ENCODE measurements around the gene ZBTB43.
"Not testable (repeated sequence)": the region's sequence is repeated elsewhere in the genome, so short reads cannot be mapped to it uniquely, and the experiment has no call there.

The ZBTB43 gene

GRCh38 chr9:126782053-126782388, 22.8 kb upstream of the ZBTB43 start:
- H3K9me2 ChIP-seq (replicated peaks; ENCODE audit: low read depth, low read length) = no peaks in the 10 kb centered on the region
- H2AFZ ChIP-seq (ENCODE audit: low read length) = 0 out of 2 replicates have a peak overlapping the region, but pooled peaks have one; percentile 72
- peaks cover 3% of the 10 kb centered on the region for H3K4me1 ChIP-seq (ENCODE audit: insufficient read depth, low read length, poor library complexity, severe bottlenecking)
- no peak overlapping the region for H3K4me2 ChIP-seq (ENCODE audit: low read depth, low read length, poor library complexity, severe bottlenecking)
- no peaks in the 10 kb centered on the region for H4K20me1 ChIP-seq (ENCODE audit: insufficient read depth, low read length, poor library complexity, severe bottlenecking)
- H3K27me3 ChIP-seq (ENCODE audit: insufficient read depth, low read length, poor library complexity, severe bottlenecking) = no peaks in the 10 kb centered on the region
- no peak overlapping the region for H3K4me3 ChIP-seq (ENCODE audit: low read length, poor library complexity, severe bottlenecking)
- TF ChIP-seq EZH2phosphoT487 (IDR thresholded peaks at IDR 0.05; ENCODE audit: borderline replicate concordance) = no peak
- no peak for TF ChIP-seq CTCF (conservative IDR thresholded peaks at IDR 0.05; ENCODE audit: low read length)
- H3F3A ChIP-seq (ENCODE audit: low read depth) = no peaks in the 10 kb centered on the region
- no peak overlapping the region for H3K9ac ChIP-seq (ENCODE audit: low read depth, low read length, poor library complexity, severe bottlenecking)
- H3K36me3 ChIP-seq (ENCODE audit: insufficient read depth, low read length) = no peaks in the 10 kb centered on the region
- no peaks in the 10 kb centered on the region for H3K9me3 ChIP-seq (ENCODE audit: insufficient read depth, low read depth, low read length)
- H3K79me2 ChIP-seq (ENCODE audit: insufficient read depth, low read length) = no peaks in the 10 kb centered on the region

- Histone ChIP-seq H3K9me3 (ENCODE audit: insufficient read depth, low read depth, low read length) (no peaks in the 10 kb centered on the region), H3K27me3 (ENCODE audit: insufficient read depth, low read length, poor library complexity, severe bottlenecking) (no peaks in the 10 kb centered on the region), H3F3A (ENCODE audit: low read depth) (no peaks in the 10 kb centered on the region), H3K79me2 (ENCODE audit: insufficient read depth, low read length) (no peaks in the 10 kb centered on the region), H3K9me2 (replicated peaks; ENCODE audit: low read depth, low read length) (no peaks in the 10 kb centered on the region), H4K20me1 (ENCODE audit: insufficient read depth, low read length, poor library complexity, severe bottlenecking) (no peaks in the 10 kb centered on the region), H3K4me2 (ENCODE audit: low read depth, low read length, poor library complexity, severe bottlenecking) (no peak overlapping the region), H3K36me3 (ENCODE audit: insufficient read depth, low read length) (no peaks in the 10 kb centered on the region), H3K9ac (ENCODE audit: low read depth, low read length, poor library complexity, severe bottlenecking) (no peak overlapping the region), H3K4me1 (ENCODE audit: insufficient read depth, low read length, poor library complexity, severe bottlenecking) (peaks cover 3% of the 10 kb centered on the region), H3K4me3 (ENCODE audit: low read length, poor library complexity, severe bottlenecking) (no peak overlapping the region), H2AFZ (ENCODE audit: low read length) (no peak overlapping the region)
- TF ChIP-seq EZH2phosphoT487 (IDR thresholded peaks at IDR 0.05; ENCODE audit: borderline replicate concordance) (no peak), CTCF (conservative IDR thresholded peaks at IDR 0.05; ENCODE audit: low read length) (no peak)
Measured at GRCh38 chr9:126783949-126784348, 20.9 kb upstream of the ZBTB43 start.

- Histone ChIP-seq H3F3A (ENCODE audit: low read depth) (no peaks in the 10 kb centered on the region), H3K9ac (ENCODE audit: low read depth, low read length, poor library complexity, severe bottlenecking) (no peak overlapping the region), H2AFZ (ENCODE audit: low read length) (no peak overlapping the region), H3K9me2 (replicated peaks; ENCODE audit: low read depth, low read length) (no peaks in the 10 kb centered on the region), H3K4me3 (ENCODE audit: low read length, poor library complexity, severe bottlenecking) (no peak overlapping the region), H4K20me1 (ENCODE audit: insufficient read depth, low read length, poor library complexity, severe bottlenecking) (no peaks in the 10 kb centered on the region), H3K36me3 (ENCODE audit: insufficient read depth, low read length) (no peaks in the 10 kb centered on the region), H3K4me2 (ENCODE audit: low read depth, low read length, poor library complexity, severe bottlenecking) (no peak overlapping the region), H3K27me3 (ENCODE audit: insufficient read depth, low read length, poor library complexity, severe bottlenecking) (no peaks in the 10 kb centered on the region), H3K79me2 (ENCODE audit: insufficient read depth, low read length) (no peaks in the 10 kb centered on the region), H3K4me1 (ENCODE audit: insufficient read depth, low read length, poor library complexity, severe bottlenecking) (peaks cover 3% of the 10 kb centered on the region), H3K9me3 (ENCODE audit: insufficient read depth, low read depth, low read length) (no peaks in the 10 kb centered on the region)
- no peak for TF ChIP-seq CTCF (conservative IDR thresholded peaks at IDR 0.05; ENCODE audit: low read length)
- TF ChIP-seq EZH2phosphoT487 (IDR thresholded peaks at IDR 0.05; ENCODE audit: borderline replicate concordance) = no peak
Measured at GRCh38 chr9:126784401-126784800, 20.4 kb upstream of the ZBTB43 start.

GRCh38 chr9:126784841-126785240, 20.0 kb upstream of the ZBTB43 start:
- not testable (repeated sequence) for H4K20me1 ChIP-seq (ENCODE audit: insufficient read depth, low read length, poor library complexity, severe bottlenecking); H3F3A ChIP-seq (ENCODE audit: low read depth); H3K9ac ChIP-seq (ENCODE audit: low read depth, low read length, poor library complexity, severe bottlenecking); H3K9me3 ChIP-seq (ENCODE audit: insufficient read depth, low read depth, low read length); H3K4me1 ChIP-seq (ENCODE audit: insufficient read depth, low read length, poor library complexity, severe bottlenecking); H2AFZ ChIP-seq (ENCODE audit: low read length); H3K36me3 ChIP-seq (ENCODE audit: insufficient read depth, low read length); H3K4me2 ChIP-seq (ENCODE audit: low read depth, low read length, poor library complexity, severe bottlenecking); H3K4me3 ChIP-seq (ENCODE audit: low read length, poor library complexity, severe bottlenecking); H3K9me2 ChIP-seq (replicated peaks; ENCODE audit: low read depth, low read length); H3K27me3 ChIP-seq (ENCODE audit: insufficient read depth, low read length, poor library complexity, severe bottlenecking); H3K79me2 ChIP-seq (ENCODE audit: insufficient read depth, low read length)
